Caco-2 (cell line): ENCODE data around the gene OLFM2. TPM values are rescaled to one million over a fixed set of nuclear protein-coding genes. Genes with fewer than 3 reads are reported as not detected.

Experiments used
- BruUV-seq: library from RNA; stranded (reverse); fragments of 400-500 nt; replicated peaks from 2 replicates; lab custom pipeline; 2021; lab: Mats Ljungman, UMichigan
- CTCF ChIA-PET: fragments of 300-600 bp; sonication (Branson Sonifier 250); formaldehyde crosslinking; loops from one replicate; lab custom pipeline; 2022; ENCODE audit warnings: antibody characterized with exemption; lab: Charles Lee
- POLR2A ChIA-PET: fragments of 300-600 bp; sonication (Branson Sonifier 250); formaldehyde crosslinking; loops from one replicate; lab custom pipeline; 2022; ENCODE audit warnings: antibody characterized with exemption; lab: Charles Lee
- DNase-seq, 2 experiments: peaks; one replicate each; pipeline versions ENCODE4 v3.0.0 to v3.0.0-alpha.2; 2020 to 2022
- H3K27me3 ChIP-seq: replicated peaks from 2 replicates; pipeline ENCODE4 v1.6.0; 2011; ENCODE audit warnings: low read length; ENCODE audit not compliant: control insufficient read depth, insufficient read depth
- H3K36me3 ChIP-seq: 2 replicates; pipeline ENCODE4 v1.5.1; 2011; ENCODE audit warnings: low read length; ENCODE audit not compliant: control insufficient read depth, insufficient read depth
- H3K4me1 ChIP-seq: fragments of 250-450 bp; sonication (Bioruptor Pico); 2 replicates; pipeline ENCODE4 v1.5.1; 2020; ENCODE audit warnings: mild to moderate bottlenecking
- H3K4me3 ChIP-seq: 2 replicates; pipeline ENCODE4 v1.5.1; 2011; ENCODE audit warnings: low read depth, mild to moderate bottlenecking, control low read depth, low read length
- H3K9me3 ChIP-seq: fragments of 250-450 bp; sonication (Bioruptor Pico); 2 replicates; pipeline ENCODE4 v1.5.1; 2020; ENCODE audit warnings: mild to moderate bottlenecking, moderate library complexity
- H3K27ac Mint-ChIP-seq: one replicate; pipeline ENCODE4 v1.8.0; 2022; ENCODE audit warnings: mixed read lengths; ENCODE audit not compliant: unreplicated experiment
- H3K27me3 Mint-ChIP-seq: one replicate; pipeline ENCODE4 v1.8.0; 2022; ENCODE audit warnings: mixed read lengths; ENCODE audit not compliant: insufficient read depth, unreplicated experiment
- H3K36me3 Mint-ChIP-seq: one replicate; pipeline ENCODE4 v1.8.0; 2022; ENCODE audit warnings: mild to moderate bottlenecking, mixed read lengths; ENCODE audit not compliant: insufficient read depth, unreplicated experiment
- H3K4me1 Mint-ChIP-seq: one replicate; pipeline ENCODE4 v1.8.0; 2022; ENCODE audit warnings: low read depth, mixed read lengths; ENCODE audit not compliant: unreplicated experiment
- H3K4me3 Mint-ChIP-seq: one replicate; pipeline ENCODE4 v1.8.0; 2022; ENCODE audit warnings: mild to moderate bottlenecking, moderate library complexity, mixed read lengths; ENCODE audit not compliant: unreplicated experiment
- H3K9me3 Mint-ChIP-seq: one replicate; pipeline ENCODE4 v1.8.0; 2022; ENCODE audit warnings: mixed read lengths; ENCODE audit not compliant: unreplicated experiment
- intact Hi-C: fragments of 100-400 bp; cut with micrococcal nuclease; formaldehyde crosslinking; loops from one replicate; pipeline ENCODE4 v1.10.0; 2022; ENCODE audit not compliant: unreplicated experiment
- total RNA-seq: library from RNA; stranded (reverse); gene quantifications from 2 replicates; pipeline ENCODE4 v1.2.3, GENCODE V29; 2022
- TF ChIP-seq, protein P1 (sequence below), 2 experiments: fragments of 200-600 bp in 1 of 2; IDR thresholded peaks; 1 replicate in 1 of 2; 2 replicates in 1 of 2; pipeline versions ENCODE4 v1.5.1 to v1.8.0; 2011 to 2022; ENCODE audit warnings: antibody characterized with exemption in 1 of 2, control low read depth in 1 of 2, inconsistent platforms in 1 of 2, low read depth in 1 of 2, low read length in 1 of 2, mild to moderate bottlenecking in 1 of 2, moderate library complexity in 1 of 2; ENCODE audit not compliant: insufficient read depth in 1 of 2, severe bottlenecking in 1 of 2, unreplicated experiment in 1 of 2

Gene OLFM2
- total RNA-seq, 1 experiment from 2014 or later, result 0.34 TPM

DNA sequence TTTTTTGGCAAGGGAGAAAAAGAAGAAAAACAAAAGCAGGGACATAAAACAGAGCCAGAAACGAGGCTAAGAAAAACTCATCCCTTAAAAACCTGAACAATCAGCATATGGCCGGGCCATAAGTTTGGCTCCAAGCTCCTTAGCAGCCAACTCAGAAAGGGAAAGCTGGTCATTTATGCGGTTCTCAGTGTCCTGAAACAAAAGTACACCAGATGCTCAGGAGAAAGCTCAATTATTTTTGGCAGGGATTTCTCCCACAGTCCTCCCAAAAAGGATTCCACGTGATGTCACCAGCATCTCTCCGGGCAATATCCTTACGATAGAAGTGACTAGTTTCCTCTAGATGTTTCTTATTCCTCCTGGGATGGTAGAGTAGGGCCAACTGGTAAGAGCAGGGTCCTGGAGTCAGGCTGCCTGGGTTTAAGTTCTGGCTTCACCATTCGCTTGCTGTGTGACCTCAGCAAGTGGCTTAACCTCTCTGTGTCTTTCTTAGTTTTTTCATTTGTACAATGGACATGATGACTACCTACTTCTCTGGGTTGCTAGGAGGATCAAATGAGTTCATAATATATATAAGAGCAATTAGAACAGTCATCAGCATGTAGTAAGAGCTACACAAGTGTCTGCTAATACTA is 67.2 kb downstream of the OLFM2 start:
- no peaks in the 10 kb centered on the region for H3K36me3 ChIP-seq
- no peaks in the 10 kb centered on the region for H3K9me3 Mint-ChIP-seq
- H3K27ac Mint-ChIP-seq, result no peak overlapping the region
- ChIA-PET CTCF (no interaction called here), POLR2A (no interaction called here)
- intact Hi-C loops, result no loop called here
- no TSS peak for BruUV-seq
- no peak for DNase-seq
- H3K9me3 ChIP-seq, result no peaks in the 10 kb centered on the region
- H3K4me3 Mint-ChIP-seq, result no peak overlapping the region
- no peaks in the 10 kb centered on the region for H3K27me3 Mint-ChIP-seq
- no peaks in the 10 kb centered on the region for H3K36me3 Mint-ChIP-seq
- no peaks in the 10 kb centered on the region for H3K27me3 ChIP-seq
- H3K4me3 ChIP-seq, result no peak overlapping the region
- peaks cover 6% of the 10 kb centered on the region; the same call in 1 of the 2 replicates for H3K4me1 ChIP-seq
- H3K4me1 Mint-ChIP-seq, result peaks cover 7% of the 10 kb centered on the region
- TF ChIP-seq, protein P1, sequence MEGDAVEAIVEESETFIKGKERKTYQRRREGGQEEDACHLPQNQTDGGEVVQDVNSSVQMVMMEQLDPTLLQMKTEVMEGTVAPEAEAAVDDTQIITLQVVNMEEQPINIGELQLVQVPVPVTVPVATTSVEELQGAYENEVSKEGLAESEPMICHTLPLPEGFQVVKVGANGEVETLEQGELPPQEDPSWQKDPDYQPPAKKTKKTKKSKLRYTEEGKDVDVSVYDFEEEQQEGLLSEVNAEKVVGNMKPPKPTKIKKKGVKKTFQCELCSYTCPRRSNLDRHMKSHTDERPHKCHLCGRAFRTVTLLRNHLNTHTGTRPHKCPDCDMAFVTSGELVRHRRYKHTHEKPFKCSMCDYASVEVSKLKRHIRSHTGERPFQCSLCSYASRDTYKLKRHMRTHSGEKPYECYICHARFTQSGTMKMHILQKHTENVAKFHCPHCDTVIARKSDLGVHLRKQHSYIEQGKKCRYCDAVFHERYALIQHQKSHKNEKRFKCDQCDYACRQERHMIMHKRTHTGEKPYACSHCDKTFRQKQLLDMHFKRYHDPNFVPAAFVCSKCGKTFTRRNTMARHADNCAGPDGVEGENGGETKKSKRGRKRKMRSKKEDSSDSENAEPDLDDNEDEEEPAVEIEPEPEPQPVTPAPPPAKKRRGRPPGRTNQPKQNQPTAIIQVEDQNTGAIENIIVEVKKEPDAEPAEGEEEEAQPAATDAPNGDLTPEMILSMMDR (IDR thresholded peaks at IDR 0.05; ENCODE audit: insufficient read depth in 1 of 2, low read depth in 1 of 2, low read length in 1 of 2, severe bottlenecking in 1 of 2, unreplicated experiment in 1 of 2), result no peak

DNA sequence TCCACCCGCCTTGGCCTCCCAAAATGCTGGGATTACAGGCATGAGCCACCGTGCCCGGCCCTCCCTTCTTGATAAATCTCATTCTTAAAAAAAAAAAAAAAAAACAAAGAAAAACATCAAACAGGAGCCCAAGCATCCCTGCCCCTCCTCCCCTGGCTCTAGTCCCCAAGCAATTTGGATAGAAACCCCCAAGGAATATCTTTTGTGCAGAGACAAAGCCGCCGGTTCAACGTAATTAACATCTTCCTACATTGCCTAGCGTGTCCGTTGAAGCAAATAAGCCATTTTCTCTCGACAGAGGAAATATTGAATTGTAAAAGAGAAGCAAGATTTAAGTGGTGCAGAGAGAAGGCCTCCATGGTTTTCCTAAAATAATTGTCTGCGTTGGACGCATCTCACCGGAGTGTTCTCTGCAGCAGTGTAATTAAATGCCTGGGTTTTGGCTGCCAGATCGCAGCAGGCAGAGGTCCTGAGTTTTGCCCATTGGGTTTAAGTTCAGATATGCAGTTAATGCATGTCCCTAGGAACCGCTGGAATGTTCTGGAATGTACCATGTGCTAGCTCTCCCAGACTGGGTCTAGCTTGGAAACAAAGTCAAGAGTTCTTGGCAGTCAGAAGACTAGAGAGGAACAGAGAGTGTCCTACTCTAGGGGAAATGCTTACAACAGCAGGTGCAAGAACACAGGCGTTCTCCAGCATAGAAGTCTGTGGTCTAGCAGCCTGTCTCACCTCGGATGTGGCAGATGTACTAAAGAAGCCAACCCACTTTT is 70.4 kb downstream of the OLFM2 start:
- no peak overlapping the region for H3K4me3 ChIP-seq
- no peak overlapping the region for H3K4me3 Mint-ChIP-seq
- POLR2A ChIA-PET, result no interaction called here
- TF ChIP-seq, protein P1 (IDR thresholded peaks at IDR 0.05; ENCODE audit: insufficient read depth in 1 of 2, low read depth in 1 of 2, low read length in 1 of 2, severe bottlenecking in 1 of 2, unreplicated experiment in 1 of 2), result no peak
- no peaks in the 10 kb centered on the region for H3K27me3 ChIP-seq
- no peaks in the 10 kb centered on the region for H3K36me3 Mint-ChIP-seq
- peaks cover 3% of the 10 kb centered on the region for H3K27me3 Mint-ChIP-seq
- intact Hi-C loops, result no loop called here
- no peaks in the 10 kb centered on the region for H3K9me3 Mint-ChIP-seq
- no peaks in the 10 kb centered on the region for H3K4me1 Mint-ChIP-seq
- no TSS peak for BruUV-seq
- no peak for DNase-seq
- no peaks in the 10 kb centered on the region for H3K9me3 ChIP-seq
- H3K27ac Mint-ChIP-seq, result no peak overlapping the region
- CTCF ChIA-PET, result no interaction called here
- no peaks in the 10 kb centered on the region for H3K36me3 ChIP-seq
- H3K4me1 ChIP-seq, result no peaks in the 10 kb centered on the region

DNA sequence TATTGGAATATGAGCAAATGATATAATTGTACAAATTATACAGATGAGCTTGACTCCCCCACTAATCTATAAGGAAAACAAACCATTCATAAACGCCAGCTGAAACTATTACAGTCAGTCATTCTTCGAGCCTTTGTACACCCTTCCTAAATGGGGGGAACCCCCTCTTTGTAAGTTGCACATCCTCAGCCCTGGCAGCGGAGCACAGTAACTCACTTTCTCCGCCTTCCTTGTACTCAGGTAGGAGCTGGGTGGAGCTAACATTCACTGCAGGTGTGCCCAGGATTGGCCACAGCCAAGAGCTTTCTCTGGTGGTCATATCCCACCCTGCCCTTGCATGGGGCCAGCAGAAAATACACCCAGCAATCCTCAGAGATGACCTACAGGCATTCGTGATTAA is 72.6 kb downstream of the OLFM2 start:
- Mint-ChIP-seq H3K9me3 (no peaks in the 10 kb centered on the region), H3K4me1 (no peaks in the 10 kb centered on the region), H3K4me3 (no peak overlapping the region), H3K36me3 (no peaks in the 10 kb centered on the region), H3K27ac (no peak overlapping the region), H3K27me3 (peaks cover 3% of the 10 kb centered on the region)
- no peak for DNase-seq
- ChIA-PET POLR2A (interaction anchor here (0.7 kb wide), 1 partner anchor 74 kb away, joined by 5 read pairs; no protein-coding TSS in a partner anchor), CTCF (no interaction called here)
- BruUV-seq, result no TSS peak
- no peaks in the 10 kb centered on the region for H3K27me3 ChIP-seq
- H3K36me3 ChIP-seq, result no peaks in the 10 kb centered on the region
- TF ChIP-seq, protein P1 (IDR thresholded peaks at IDR 0.05; ENCODE audit: insufficient read depth in 1 of 2, low read depth in 1 of 2, low read length in 1 of 2, severe bottlenecking in 1 of 2, unreplicated experiment in 1 of 2), result no peak
- intact Hi-C loops, result no loop called here
- no peaks in the 10 kb centered on the region for H3K4me1 ChIP-seq
- no peak overlapping the region for H3K4me3 ChIP-seq
- no peaks in the 10 kb centered on the region for H3K9me3 ChIP-seq
